Cortex of kidney (tissue), 1 donor: ENCODE results near the gene MAPK4.

Experiments
- DNase-seq: peaks from one replicate; lab custom pipeline; 2025; lab: John Stamatoyannopoulos, UW

The MAPK4 gene

DNA sequence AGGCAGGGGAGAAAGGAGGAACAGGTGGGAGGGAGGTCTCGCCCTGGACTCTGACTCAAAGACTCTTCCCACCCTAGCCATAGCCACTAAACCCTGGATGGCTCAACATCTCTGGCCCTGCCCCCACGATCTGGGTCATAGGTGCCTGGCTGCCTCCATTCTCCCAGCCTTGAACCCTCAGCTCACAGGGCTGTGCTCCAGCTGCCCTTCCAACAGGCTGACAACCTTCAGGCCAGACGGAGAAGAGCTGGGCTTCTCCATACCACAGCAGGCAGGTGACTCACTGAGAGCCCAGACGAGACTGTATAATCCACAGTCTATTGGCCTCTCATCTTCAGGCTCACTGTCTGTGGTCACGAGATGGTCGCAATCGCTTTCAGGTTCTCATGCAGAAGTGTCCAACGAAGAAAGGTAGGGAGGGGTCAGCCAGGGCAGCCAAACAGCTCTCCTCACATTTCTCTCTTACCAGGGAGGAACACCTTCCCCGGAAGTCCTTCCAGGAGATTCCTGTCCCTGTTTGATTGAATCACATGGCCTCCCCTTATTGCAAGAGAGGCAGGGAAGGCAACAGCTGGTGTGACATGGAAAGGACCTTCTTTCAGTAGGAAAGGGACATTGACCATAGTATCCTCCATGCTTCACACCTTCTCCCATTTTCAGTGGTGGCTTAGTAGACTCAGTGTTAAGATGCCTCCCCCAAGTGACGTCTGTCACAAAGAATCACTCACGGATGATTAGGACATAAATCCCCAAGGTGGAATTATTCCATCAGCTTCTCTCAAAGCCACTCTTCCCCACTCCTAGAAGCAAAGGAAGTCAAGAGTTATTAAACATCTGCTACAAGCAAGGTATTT lies 159.8 kb downstream of the MAPK4 start:
- no peak for DNase-seq

DNA sequence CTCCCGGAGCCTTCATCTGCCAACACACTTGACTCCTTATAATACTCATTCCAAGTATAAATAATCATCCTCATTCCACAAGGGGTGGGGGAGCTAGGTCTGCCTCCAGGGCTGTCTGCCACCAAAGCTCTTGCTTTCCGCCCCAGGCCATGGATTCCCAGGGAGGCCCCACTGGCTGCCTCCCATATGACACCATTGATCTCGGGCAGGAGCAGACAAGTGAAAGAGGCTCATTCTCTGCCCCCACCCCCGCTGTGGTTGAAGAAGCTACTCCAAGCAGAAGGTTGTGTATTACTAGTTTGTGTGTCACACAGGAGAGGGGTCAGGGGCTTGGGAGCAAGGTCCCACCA lies 160.4 kb downstream of the MAPK4 start:
- DNase-seq: no peak

DNA sequence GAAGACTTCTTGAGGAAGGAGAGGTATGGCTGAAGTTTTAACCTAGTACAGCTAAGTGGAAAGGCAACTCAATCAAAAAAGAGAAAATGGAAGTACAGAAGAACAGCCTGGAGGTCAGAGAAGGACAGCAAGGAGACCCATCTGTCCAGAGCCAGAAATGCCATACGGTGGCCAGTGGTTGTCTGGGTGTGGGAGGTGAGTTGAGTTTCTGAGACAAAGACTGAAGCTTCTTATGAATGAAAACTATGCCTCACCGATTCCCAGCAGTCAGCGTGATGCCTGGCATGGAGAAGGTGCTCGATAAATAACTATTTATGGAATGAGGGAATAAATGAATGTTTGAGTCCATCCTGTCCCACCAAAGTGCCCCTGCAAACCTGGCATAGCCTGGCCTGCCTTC lies 161.1 kb downstream of the MAPK4 start:
- DNase-seq: no peak

DNA sequence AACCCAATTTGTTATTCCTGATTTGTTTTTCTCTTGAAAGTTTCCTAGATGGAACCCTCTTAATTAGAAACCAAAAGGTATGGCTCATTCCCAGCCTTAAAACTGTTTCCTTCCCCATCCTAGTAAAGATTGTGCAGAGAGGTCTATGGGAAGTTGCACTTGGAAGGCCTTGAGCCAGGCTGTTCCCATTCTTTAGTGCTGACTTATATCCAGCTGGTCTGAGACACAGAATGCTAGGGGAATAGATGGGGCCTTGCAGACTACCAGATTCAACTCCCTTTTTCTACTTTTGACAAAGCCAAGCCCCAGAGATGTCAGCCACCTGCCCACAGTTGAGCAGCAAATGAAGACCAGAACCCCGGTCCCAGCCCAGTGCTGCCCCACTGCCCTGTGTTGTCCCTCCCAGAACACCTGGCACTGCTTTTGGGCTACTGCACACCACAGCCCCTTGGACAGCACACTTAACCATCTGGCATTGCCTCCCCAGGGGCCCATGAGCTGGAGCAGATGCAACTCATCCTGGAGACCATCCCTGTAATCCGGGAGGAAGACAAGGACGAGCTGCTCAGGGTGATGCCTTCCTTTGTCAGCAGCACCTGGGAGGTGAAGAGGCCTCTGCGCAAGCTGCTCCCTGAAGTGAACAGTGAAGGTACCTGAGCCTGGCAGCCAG lies 161.7 kb downstream of the MAPK4 start:
- DNase-seq: no peak

DNA sequence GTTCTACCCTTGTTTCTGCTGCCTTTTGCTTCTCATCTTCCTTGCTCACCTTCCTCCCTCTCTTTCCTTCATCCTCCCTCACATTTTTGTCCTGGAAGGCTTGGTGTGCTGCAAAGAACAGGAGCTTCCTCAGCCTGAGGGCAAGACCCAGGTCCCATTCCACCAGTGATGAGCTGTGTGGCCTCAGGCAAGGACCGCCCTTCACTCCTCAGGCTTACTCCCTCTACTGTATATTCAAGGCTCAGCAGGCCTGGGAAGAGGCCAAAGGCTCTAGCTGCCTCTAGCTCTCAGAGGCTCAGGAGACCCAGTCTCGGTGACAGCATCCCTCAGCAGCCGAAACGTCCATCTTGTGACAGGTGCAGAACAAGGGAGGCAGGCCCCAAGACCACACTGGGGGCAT lies 162.4 kb downstream of the MAPK4 start:
- DNase-seq: no peak

DNA sequence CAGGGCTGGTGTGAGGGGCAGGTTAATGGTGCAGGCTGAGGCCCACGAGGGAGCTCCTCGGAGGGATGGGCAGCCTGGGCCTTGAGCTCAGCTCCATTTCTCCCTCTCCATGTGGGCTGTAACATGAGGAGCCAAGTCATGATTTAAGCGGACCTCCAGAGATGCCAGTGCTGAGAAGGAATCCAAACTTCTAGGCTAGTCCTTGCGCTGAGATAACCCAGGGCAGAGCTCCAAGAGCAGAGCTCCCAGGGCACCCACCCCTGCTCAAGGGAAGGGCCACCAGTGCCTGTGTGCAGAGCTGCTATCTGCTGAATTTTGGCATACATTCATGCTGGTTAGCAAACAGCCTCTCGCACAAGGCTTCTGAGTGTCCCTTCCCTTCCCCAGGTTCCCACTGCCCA lies 164.9 kb downstream of the MAPK4 start:
- no peak for DNase-seq

DNA sequence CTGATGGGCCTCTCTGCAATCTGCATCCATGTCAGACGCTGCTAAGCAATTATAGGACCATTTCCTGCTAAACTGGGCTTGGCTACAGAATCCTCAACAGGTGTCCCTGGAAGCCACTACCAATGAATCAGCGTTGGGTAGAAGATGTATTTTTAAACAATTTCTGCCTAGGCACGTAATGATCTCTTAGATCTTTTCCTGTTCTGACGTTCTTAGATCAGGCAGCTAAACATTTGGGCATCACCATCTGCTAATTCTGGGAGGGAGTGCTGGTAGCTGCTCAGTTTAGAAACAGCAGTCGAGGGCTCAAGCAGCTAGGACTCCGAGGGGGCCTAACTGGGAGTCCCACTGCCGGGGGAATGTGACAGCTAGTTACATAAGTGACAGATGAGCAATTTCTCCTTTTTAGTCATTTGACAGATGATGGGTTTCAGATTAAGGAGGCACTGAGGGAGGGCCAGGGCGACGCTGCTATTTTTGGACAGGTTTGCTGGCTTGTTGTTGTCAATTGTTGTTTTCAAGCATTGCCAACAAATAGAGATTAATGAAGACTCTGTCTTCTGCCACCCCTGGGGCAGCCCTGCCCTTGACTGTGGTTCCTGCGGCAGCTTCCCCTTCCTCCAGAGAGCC lies 167.2 kb downstream of the MAPK4 start:
- no peak for DNase-seq

DNA sequence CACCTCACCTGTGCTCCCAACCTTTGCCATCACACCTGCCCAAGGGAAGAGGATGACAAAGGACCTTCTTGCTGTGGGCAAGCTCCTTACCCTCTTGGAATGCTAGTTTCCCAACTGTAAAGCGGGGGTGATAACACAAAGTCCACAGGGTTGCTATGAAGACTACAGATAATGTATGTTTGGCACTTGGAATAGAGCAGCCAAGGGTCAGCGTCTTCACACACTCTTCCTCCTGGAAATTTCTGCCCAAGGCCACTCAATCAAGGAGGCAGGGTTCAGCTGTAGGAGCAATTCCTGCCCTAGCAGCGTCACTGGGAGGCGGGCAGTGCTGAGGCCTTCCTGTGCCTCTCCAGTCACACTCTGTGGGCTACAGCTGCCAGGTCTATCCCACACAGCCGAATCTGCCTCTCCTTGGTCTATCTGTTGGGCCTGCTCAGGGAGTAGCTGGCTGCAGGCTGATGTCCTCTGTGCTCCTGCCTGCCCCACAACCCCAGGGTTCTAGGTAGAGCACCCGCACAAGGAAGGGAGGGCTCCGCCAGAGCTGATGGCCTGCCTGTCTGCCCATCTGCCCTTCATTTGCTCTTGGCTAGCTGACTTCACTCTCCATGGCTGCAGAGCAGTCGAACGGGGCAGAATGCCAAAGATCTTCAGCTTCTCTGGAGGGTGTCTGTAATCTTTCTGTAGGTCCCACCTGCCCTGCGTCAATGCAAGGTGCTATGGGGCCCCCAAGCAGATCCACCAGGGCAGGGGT lies 168.0 kb downstream of the MAPK4 start:
- DNase-seq: no peak

DNA sequence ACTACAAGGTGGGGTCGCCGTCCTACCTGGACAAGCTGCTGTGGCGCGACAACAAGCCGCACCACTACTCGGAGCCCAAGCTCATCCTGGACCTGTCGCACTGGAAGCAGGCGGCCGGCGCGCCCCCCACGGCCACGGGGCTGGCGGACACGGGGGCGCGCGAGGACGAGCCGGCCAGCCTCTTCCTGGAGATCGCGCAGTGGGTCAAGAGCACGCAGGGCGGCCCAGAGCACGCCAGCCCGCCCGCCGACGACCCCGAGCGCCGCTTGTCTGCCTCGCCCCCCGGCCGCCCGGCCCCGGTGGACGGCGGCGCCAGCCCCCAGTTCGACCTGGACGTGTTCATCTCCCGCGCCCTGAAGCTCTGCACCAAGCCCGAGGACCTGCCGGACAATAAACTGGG lies 169.5 kb downstream of the MAPK4 start:
- no peak for DNase-seq

DNA sequence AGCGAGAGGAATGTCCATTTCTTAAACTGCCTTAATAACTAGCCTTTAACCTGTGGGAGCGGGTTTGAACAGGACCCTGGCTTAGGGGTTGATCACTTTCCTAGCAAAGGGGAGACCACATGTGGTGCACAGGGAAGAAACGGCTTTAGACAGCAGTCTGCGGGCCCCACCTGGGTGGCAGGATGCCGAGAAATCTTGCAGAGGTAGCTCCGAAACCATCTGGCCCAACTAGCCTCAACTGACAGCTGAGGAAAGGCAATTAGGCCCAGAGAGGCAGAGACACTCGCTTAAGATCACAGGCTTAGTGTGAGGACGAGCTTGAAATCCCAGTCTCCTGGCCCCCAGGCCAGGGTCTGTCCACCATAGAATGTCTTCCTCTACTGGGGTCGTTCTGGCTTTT lies 170.1 kb downstream of the MAPK4 start:
- DNase-seq: no peak

DNA sequence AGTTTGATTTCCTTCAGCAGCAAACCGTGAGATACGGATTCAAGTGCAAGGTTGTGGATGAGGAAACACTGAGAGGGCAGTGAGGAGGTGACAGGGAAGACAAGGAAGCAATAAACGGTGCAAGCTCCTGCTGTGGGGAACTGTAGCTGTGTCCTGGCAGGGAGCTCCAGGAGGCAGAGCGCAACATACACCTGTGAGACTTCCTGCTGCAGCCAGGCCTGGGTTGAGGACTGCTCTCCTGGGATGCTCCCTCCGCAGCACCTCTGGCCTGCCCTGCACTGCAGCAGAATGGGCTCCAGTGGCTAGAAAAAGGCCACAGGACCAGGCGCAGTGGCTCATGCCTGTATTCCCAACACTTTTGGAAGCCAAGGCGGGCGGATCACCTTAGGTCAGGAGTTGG lies 174.5 kb downstream of the MAPK4 start:
- DNase-seq: no peak

DNA sequence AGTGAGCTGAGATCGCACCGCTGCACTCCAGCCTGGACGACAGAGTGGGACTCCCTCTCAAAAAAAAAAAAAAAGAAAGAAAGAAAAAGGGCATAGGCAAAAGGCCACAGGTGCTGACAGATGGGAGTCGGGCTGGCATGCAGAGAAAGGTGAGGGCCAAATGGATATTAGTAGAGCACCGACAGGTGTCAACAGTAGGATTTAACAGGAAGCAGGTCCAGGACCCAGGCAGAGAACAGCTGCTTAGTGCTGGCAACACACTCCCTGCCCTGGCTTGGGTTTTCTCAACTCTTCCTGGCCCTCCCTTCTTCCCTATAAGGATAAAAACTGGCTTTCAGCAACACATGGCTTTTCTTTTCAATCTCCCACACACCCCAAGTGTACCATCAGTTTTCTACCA lies 175.0 kb downstream of the MAPK4 start:
- no peak for DNase-seq

DNA sequence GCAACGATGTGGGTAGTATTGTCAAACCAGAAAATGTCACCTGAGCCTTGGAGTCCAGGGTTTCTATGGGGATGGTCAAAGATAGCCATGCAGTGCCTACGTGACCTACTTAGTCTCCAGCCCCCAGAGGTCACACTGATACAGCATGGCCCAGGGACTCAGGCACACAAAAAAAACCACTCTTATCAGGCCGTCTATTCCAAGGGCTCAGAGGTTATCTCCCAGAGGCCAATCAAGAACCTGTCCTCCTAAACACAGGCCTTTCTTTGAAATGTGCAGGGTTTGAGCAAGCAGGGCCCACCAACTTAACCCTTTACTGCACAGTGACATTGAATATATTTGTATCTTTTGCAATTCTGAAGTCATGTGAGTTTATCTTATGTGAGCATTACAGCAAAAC lies 177.2 kb downstream of the MAPK4 start:
- DNase-seq: no peak

DNA sequence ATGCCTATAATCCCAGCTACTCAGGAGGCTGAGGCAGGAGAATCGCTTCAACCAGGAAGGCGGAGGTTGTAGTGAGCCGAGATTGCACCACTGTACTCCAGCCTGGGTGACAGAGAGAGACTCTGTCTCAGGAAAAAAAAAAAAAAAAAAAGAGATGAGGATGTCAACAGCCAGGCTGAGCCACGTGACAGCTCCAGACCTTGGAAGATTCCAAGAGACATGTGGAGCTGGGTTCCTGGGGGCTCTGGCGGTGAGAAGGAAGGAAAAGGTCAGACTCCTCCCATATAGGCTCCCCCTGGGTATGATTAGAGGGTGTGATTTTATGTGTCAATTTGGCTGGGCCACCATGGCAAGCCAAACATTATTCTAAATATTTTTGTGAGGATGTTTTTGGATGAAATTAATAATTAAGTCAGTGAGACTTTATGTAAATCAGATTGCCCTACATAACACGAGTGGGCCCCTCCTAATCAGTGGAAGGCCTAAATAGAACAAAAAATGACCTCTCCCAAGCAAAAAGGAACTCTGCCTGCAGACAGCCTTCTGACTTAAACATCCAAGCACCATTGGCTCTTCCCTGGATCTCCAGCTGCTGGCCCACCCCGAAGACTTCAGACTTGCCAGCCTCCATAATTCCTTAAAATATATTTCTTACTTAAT lies 178.3 kb downstream of the MAPK4 start:
- DNase-seq: no peak

DNA sequence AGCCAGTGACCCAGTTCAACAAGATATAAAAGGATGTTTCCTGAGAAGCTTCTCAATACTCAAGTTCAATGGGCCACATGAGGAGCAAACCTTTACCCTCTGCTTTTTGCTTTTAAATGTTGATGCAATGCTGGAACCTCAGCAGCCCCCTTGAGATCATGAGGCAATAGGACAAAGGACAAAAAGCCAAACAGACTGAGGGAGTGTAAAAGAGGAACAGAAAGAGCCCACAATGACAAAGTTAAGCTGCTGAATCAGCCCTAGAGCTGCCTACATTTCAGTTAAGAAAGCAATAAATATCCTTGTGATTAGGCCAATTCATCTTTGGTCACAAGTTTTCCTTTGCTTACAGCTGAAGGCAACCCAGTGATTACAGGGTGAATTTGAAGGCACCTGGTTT lies 183.1 kb downstream of the MAPK4 start:
- no peak for DNase-seq

DNA sequence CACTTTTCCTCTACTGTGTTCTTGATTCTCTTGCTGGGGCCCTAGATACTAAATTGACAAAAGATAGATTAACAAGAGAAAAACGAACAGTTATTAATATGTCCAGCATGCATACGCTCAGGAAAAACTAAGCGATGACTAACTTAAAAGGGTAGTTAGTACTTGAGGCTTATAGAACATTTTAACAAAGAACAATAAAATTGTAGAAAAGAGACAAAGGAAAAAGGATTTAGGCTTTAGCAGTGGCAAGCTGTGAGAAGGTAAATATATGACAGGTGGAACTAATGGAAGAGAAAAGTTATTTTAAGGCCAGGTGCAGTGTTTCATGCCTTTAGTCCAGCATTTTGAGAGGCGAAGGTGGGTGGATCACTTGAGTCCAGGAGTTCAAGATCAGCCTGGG lies 184.4 kb downstream of the MAPK4 start:
- DNase-seq: no peak

DNA sequence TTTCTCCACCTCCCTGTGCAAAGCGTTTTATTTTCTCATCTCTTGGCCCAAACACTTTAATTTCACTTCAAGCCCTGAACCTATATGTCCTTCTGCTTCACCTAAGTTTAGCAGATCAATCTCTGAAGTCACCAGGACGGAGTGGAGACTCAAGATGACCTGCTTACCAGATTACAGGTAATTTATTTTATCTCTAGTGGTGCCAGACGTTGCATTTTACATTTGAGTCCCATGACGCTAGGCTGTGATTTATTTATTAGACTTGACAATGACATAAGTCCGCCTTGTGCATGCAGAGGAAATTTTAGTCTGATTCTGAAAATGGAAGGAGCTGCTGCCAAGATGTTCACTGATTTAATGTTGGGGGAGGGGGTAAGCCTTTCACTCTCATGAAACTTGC lies 186.1 kb downstream of the MAPK4 start:
- DNase-seq: no peak

DNA sequence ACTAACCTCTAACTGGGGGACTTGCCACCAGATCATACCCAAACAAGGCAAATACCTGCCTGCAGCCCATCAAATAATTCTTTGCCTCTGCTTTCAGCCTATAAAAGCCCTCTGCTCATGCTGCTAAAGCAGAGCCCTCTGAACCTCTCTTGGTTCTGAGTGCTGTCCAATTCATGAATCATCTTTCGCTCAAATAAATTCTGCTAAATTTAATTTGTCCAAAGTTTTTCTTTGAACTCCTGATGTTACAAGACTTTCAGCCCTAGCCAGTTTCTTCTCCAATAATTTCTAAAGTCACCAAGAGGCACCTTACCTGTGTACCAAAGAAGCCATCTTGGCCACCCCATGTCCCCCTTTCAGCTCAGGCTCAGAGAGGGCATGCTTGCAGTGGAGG lies 188.0 kb downstream of the MAPK4 start:
- no peak for DNase-seq

DNA sequence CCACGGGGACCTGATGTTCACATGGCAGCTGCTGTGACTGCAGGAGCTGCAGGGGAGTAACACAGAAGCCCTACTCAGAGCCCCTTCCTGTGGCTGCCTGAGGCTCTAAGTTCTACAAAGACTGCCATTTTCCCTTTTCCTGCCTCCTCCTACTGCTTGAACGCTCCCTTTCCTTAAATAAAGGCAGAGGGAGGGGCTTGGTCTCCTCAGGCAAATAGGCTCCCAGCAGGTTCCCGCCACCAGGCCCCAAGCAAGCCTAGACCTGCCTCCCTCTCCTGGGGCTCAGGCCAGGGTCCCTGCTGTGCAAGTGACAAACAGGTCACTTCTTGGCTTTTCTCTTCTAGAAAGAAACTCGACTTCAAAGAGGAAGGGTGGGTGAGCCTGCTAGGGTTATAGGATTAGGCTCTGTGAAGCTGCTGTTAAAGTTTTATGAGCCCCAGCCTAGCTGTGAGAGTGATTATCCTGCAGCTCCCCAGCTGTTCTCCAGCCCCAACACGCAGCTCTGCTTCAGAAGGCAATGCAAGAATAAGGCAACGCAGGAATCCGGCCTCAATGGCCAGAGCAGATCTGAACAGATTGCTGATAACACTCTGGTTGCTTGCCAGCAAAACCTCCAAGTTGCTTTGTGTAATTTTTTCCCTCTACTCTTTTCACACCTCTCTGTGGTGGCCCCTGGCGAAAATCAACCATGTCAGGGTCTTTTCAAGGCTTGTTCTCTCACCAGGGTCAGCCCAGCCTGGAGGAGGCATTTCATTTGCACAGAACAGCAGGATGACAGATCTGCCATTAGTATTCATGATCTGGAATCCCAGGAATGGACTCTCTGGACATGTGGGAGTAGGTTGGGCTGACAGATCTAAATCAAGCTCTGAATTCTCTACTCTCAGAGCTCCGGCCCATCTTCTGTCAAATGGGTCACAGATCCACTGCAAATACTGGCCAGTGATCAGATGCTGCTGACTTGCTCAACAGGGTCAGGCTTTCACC lies 188.6 kb downstream of the MAPK4 start:
- no peak for DNase-seq

DNA sequence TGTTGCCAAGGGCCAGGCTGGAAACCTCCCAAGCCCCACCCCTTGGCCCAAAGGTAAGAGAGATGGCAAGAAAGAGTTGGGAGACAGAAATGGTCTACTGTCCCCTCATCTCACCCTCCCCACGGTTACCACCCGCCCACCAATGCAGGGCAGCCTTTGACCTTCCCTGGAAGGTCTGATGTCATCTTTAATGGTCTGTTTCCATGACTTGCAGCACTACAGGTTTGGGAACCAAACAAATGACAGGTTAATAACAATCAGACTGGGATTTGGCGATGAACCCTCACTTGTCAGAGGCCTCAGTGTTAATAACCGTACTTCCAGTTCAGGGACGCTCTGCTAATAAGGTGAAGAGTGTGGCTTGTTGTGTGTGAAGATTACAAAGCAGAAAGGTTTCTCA lies 189.5 kb downstream of the MAPK4 start:
- no peak for DNase-seq

DNA sequence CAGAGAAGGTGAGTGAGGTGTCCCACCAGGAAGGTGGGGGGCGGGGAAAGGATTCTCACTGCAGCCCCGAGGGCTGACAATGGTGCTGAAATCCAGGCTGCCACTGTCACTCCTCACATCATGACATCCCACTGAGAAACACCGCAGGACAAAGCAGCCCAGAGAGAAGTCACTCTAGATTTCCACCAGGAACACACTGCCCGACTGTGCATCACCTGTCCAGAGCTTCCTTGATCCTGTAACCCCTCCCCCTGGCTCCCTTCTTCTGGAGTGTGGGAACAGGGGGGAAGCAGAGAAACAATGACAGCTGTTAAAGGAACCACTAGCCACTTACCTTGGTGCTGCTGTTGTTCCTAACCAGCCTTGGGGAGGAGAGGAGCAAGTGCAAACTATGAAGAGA lies 190.1 kb downstream of the MAPK4 start:
- no peak for DNase-seq
